Bronchial epithelial cell (primary cell): ENCODE results near the gene KPNB1. TPM values are rescaled to one million over a fixed set of nuclear protein-coding genes. Genes with fewer than 3 reads are reported as not detected.

Experiments
- DNase-seq: peaks from one replicate; pipeline ENCODE4 v3.0.0-alpha.2; 2010; ENCODE audit warnings: low read depth
- FAIRE-seq: peaks from 2 replicates; lab custom pipeline; 2011; peaks lifted over from hg19 to GRCh38; lab: Jason Lieb, UNC
- H3K27me3 ChIP-seq: 2 replicates; pipeline ENCODE4 v1.5.1; 2011; ENCODE audit warnings: low read length; ENCODE audit not compliant: control insufficient read depth, insufficient read depth
- H3K36me3 ChIP-seq: 2 replicates; pipeline ENCODE4 v1.5.1; 2011; ENCODE audit warnings: low read length; ENCODE audit not compliant: control insufficient read depth, insufficient read depth
- H3K4me3 ChIP-seq: 2 replicates; pipeline ENCODE4 v1.5.1; 2011; ENCODE audit warnings: mild to moderate bottlenecking, low read depth, low read length, control low read depth
- CTCF ChIP-seq: IDR thresholded peaks from 2 replicates; pipeline ENCODE4 v1.5.1; 2011; ENCODE audit warnings: mild to moderate bottlenecking, moderate library complexity, low read length, control low read depth, inconsistent platforms; ENCODE audit not compliant: insufficient read depth, severe bottlenecking
- total RNA-seq: library from RNA; depleted of rRNA; stranded (reverse); fragments of >200 nt; gene quantifications from 2 replicates; pipeline ENCODE4 v1.2.1, GENCODE V29; 2014

Gene KPNB1
- total RNA-seq, 1 donor from 2014 or later, result 279 TPM

GRCh38 chr17:47731396-47731795 lies 81.7 kb downstream of the KPNB1 start:
- no peak for DNase-seq
- peak; percentile 36 for FAIRE-seq
- no peaks in the 10 kb centered on the region for H3K36me3 ChIP-seq
- peaks cover 38% of the 10 kb centered on the region for H3K27me3 ChIP-seq
- TF ChIP-seq CTCF, result no peak
- H3K4me3 ChIP-seq, result no peak overlapping the region

GRCh38 chr17:47732399-47733046 lies 82.8 kb downstream of the KPNB1 start:
- Histone ChIP-seq H3K4me3 (no peak overlapping the region), H3K27me3 (peaks cover 38% of the 10 kb centered on the region), H3K36me3 (no peaks in the 10 kb centered on the region)
- FAIRE-seq, result no peak
- DNase-seq, result no peak
- TF ChIP-seq CTCF, result no peak

- DNase-seq (no peak), FAIRE-seq (no peak)
- Histone ChIP-seq H3K36me3 (no peaks in the 10 kb centered on the region), H3K4me3 (no peak within 1 kb of the TSS), H3K27me3 (peaks cover 38% of the 10 kb centered on the region)
- TF ChIP-seq CTCF, result peak; percentile 11
Measured at GRCh38 chr17:47733047-47733673, 83.4 kb downstream of the KPNB1 start, which contains the start of gene TBX21. TSS of gene TBX21 (plus strand) at chr17:47733236. CDS start at chr17:47733455, 219 bp downstream.

- Histone ChIP-seq H3K36me3 (no peaks in the 10 kb centered on the region), H3K4me3 (no peak overlapping the region), H3K27me3 (peaks cover 38% of the 10 kb centered on the region)
- no peak for TF ChIP-seq CTCF
- DNase-seq, result no peak
- no peak for FAIRE-seq
Measured at GRCh38 chr17:47733674-47734410, 84.1 kb downstream of the KPNB1 start.

- DNase-seq (no peak), FAIRE-seq (no peak)
- no peak overlapping the region for H3K4me3 ChIP-seq
- TF ChIP-seq CTCF, result no peak
- H3K36me3 ChIP-seq, result no peaks in the 10 kb centered on the region
- H3K27me3 ChIP-seq, result peaks cover 33% of the 10 kb centered on the region
Measured at GRCh38 chr17:47735139-47735464, 85.4 kb downstream of the KPNB1 start.

Other genes with a start within 250 kb of the KPNB1 start
- gene NPEPPS, start 118.8 kb upstream of the KPNB1 start, total RNA-seq, result 84.2 and 95.0 TPM in 2 replicates
- gene TBKBP1, start 44.2 kb downstream of the KPNB1 start, total RNA-seq, result 6.3 and 9.1 TPM in 2 replicates
- gene TBX21, start 83.3 kb downstream of the KPNB1 start, total RNA-seq, result not detected in 2 replicates
- 1.3 and 1.5 TPM in 2 replicates for gene OSBPL7, start 171.9 kb downstream of the KPNB1 start, total RNA-seq
- gene MRPL10, start 181.6 kb downstream of the KPNB1 start, total RNA-seq, result 9.6 and 14.0 TPM in 2 replicates
- gene LRRC46, start 181.8 kb downstream of the KPNB1 start, total RNA-seq, result not detected in 2 replicates
- gene SCRN2, start 191.4 kb downstream of the KPNB1 start, total RNA-seq, result 23.7 and 28.2 TPM in 2 replicates
- gene SP6, start 201.2 kb downstream of the KPNB1 start, total RNA-seq, result 0.79 and 2.4 TPM in 2 replicates
- gene SP2, start 246.3 kb downstream of the KPNB1 start, total RNA-seq, result 1.1 and 1.7 TPM in 2 replicates